ENCODE results near the gene SLC15A4.
"Not testable (repeated sequence)": the region's sequence is repeated elsewhere in the genome, so short reads cannot be mapped to it uniquely, and the experiment has no call there.

SLC15A4 gene

DNA sequence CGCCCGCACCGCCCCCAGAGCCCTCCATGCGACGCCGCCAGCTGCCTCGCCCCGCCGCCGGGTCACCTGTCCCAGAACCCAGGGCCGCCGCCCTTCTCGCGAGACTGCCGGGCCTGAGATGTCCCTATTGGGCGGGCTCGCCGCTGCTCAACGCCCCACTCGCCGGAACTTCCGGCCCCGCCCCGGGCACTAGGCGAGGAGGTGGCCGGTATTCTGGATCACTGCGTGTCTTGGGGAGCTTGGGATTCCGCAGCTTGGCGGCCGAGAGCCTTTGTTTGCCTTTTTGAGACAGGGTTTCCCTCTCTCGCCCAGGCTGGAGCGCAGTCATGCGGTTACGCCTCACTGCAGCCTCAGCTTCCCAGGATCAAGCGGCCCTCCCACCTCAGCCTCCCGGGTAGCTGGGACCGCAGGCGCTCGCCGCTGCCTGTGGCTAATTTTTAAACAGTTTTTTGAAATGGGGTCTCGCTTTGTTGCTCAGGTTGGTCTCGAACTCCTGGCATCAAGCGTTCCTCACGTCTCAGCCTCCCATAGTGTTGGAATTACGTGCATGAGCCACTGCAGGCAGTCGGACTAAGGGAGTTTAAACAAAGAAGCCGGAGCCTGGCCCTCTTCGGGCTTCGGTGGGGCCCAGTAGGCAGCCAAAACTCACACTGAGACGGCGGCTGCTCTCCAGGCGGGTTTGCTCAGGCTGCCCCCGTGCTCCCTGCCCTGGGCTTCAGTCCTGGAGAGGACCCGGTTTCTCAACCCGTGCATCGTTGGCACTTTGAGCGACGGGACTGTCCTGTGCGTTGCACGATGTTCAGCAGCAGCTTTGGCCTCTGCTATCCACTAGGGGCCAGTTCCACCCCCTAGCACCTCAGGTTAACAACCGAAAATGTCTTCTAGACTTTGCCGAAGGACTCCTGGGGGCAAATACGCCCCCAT lies at the start of gene SLC15A4:
TSS of gene SLC15A4 (minus strand) at position 43 of the 924 bp plus-strand sequence. CDS start at position 28, 15 bp downstream.
- peak; percentile 81 for DNase-seq

DNA sequence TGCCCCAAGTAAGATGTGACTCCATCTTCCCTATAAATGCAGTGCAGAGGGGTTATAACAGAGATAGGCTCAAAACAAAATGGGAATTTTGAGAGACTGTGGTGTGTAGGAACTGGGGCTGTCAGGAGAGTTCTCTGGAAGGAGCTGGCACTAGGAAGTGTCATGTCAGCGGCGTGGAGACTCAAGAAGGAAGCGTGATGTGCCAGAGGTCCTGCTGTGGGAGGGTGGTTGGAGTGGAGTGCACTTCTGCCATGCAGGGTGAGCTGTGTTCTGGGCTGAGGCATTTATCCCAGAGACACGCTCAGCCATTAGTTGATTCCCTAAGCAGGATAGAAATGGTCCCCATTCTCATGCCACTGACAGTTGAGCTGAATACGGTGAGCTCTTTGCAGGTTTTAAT lies 48.5 kb upstream of the SLC15A4 start:
- no peak for DNase-seq

DNA sequence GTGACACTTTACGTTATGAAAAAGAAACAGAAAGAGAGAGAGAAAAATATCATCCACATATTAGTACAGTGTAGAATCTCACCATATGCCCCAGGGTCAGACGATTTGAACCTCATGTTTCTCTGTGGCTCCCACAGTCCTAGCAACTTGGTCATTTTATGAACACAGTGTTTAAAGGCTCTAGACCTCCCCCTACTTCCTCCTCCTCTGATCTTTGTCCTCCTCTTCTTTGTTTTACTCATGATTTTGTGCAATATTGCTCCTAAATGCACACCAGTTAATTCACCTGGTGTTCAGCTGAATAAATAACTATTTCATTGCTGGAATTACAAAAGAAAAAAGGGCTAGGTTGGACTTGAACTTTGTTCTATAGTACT lies 47.7 kb upstream of the SLC15A4 start:
- no peak for DNase-seq

DNA sequence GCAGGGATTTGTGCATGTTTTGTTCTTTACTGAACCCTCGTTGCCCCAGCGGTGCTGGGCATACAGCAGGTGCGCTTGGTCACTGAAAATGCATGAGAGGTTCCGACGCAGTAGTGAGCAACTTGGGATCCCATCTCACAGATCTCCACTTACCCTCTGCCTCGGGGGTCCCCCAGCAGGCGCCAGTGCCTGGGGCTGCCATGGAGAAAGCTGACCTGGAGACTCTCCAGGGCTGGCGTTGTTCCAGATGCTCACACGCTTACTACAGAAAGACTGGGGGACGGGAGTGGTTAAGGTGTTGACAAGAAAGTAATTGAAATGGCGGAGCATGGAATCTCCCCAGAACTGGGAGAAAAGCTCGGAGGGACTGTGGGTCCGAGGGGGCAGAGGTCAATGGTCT lies 43.7 kb upstream of the SLC15A4 start:
- no peak for DNase-seq

DNA sequence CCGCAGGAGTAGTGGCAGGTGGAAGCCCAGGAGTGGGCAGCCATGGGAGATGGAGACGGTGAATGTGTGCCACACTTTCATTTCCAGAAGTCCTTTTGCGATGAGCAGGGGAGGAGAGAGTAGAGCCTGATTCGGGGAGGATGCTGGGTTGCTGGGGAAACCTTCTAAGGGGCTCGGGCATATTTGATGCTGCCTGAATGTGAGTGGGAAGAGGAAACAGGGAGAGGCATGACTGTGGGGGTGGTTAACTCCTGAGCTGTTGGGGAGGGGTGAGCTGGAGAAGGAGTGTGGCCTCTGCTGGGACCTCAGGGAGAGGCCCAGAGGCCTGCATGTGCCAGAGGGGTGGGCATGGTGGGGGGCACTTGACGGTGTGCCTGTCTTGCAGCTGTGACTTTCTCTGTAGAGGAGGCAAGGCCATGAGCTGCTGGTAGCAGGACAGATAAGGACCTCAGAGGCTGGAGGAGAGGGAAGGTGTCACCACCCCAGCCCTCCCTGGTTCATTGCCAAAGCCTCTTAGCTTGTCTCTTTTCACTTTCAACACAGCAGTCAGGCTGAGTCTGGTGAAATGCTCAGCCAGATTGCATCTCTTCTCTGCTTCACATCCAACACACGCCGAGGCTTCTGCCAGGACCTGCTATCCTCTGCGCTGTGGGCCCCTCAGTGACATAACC lies 40.9 kb upstream of the SLC15A4 start:
- DNase-seq, result no peak

DNA sequence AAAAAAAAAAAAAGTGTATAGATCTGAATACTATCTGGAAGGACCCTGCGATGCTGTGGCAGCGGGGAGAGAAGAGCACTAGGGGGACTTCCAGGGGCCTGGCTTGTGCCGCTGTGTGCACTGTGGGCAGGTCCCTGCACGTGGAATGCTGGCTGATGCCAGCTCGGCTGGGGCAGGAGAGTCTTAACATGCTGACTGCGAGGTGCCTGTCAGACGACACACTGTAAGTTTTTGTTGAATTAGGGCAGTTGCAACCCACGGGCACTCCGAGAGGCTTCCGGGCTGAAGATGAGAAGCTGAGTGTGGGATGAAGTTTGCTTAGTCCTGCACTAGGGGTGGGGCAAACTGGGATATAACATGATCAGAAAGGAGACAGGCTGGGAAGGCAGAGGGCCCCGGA lies 40.2 kb upstream of the SLC15A4 start:
- DNase-seq, result no peak

DNA sequence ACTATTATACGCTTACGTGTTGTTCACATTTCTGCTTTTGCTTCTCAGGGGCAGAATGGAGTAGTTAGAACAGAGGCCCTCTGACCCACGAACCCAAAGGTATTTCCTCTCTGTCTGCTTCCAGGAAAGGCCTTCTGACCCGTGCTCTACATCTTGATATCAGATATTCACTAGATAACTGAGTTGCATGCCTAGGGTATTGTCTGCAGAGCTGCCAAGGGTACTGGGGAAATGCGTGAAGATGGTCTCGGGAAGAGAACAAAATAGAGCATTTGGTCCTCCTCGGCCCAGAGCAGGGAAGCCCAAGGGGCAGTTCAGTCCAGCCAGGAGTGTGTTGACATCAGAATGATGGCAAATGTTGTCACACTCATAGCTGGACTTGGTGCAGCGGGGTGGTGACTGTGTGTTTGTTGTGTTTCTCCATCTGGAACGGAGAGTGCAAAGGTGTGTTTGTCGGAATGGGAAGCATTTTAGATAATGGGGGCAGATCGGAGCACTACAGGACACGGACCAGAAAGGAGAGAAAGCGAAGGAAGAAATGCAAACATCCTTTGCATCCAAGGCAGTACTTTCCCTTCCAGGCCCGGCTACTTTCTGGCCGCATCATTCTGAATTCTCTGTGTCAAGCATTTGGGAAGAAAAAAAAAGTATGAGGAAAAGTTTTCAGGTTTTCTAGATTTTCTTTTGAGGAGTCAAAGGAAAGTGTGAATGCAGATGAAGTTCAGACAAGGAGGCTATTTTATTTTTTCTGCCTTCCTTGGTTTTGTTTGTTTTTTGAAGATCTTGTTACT lies 37.7 kb upstream of the SLC15A4 start:
- DNase-seq, result no peak

DNA sequence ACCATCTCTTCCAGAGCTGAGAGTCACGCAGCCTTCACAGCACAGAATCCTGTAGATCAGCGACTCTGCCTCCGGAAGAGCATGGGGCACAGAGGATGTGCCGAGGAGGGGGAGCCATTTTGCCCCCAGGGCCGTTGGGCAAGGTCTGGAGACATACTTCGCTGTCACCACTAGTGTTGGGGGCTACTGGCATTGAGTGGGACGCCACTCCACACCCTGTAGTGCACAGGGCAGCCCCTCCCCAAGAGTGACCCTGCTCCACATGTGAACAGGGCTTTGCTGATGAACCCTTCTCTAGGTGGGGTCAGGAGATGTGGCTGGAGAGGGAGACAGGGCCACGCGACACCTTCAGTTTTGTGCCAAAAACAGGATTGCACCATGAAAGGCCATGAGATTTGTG lies 35.6 kb upstream of the SLC15A4 start:
- DNase-seq, result no peak

DNA sequence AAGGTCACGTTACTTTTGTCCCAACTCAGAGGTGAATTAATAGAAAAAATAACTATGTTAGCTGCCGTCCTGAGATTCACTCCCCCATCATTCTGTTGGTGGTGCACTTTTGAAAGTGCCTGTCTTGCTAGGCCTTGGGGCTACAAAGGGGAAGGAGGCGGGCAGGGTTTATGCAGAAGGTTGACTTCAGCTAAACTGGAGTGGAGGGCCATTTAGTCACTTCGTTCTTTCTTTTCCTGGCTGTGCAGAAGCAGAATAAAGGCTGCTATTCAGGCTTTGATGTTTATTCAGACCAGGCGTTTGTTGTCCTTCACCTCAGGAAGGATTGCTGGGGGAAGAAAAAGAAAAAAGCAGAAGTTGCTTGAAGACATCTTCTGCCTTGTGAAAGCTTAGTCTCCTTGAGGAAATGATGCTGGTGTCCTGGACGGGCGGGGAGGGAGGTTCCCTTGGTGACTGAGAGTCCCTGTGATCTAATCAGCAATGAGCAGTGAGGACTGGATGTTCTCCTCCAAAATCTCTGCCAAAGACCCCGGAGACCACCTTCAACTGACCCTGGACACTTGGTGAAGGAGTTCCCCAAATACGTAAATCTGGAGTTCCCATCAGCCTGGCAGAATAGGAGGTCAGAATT lies 33.5 kb upstream of the SLC15A4 start:
- DNase-seq, result no peak

DNA sequence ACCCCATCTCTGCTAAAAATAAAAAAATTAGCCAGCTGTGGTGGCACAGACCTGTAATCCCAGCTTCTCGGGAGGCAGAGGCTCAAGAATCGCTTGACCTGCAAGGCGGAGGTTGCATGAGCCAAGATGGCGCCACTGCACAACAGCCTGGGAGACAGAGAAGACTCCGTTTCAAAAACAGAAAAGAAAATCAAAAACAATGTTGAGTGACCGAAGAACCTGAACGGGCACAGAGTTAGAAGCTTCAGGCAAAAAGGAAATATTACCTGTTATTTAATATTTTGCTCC lies 33.0 kb upstream of the SLC15A4 start:
- DNase-seq, result no peak

DNA sequence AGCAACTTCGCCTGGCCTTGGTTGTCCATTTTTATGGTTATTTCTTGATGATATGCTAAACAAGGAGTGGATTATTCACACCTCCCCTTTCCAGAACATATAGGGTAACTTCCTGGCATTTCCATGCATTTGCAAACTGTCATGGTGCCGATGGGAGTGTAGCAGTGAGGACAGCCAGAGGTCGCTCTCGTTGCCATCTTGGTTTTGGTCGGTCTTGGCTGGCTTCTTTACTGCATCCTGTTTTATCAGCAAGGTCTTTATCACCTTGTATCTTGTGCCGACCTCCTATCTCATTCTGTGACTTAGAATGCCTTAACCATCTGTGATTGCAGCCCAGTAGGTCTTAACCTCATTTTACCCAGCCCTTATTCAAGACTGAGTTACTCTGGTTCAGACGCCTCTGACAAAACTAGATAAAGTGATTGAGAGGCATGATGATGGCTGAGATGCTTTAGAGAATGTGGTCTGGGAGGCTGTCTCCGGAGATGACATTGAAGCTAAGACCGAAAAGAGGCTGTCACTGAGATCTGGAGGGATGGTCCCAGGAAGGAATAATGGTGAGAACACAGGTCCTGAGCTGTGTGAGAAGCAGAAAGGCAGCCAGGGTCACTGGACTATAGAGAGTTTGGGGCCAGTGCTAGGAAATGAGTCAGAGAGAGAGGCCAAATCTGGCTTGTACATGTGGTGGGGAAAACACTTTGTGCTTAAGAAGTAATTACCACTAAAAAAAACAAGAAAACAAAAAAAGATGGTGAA lies 32.5 kb upstream of the SLC15A4 start:
- no peak for DNase-seq

DNA sequence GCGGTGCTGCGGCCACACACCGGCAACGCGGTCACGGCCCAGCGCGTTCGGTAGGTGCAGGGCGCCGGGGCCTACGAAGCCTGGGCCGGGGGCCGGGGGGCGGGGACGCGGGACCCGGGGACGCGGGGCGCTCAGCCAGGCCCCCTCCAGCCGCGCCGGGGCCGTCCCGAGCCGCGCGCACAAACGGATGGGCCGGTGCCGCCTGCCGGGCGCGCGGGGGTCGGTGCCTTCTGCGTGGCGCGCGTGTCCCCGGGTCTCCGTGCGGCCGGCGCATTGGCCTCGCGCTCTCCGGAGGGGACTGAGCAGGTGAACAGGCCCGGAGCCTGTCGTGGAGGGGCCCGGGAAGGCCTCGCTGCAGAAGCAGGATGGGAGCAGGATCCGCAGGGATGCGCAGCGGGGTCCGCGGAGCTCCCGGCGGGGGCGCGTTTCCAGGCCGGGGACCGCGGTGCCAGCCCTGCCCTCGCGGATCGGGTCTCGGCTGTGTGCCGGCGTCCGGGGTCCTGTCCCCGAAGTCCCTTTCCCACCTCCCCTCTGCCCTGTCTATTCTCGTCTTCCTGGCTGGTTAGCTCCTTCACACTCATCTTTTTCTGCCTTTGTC lies 29.9 kb upstream of the SLC15A4 start:
- DNase-seq, result no peak

DNA sequence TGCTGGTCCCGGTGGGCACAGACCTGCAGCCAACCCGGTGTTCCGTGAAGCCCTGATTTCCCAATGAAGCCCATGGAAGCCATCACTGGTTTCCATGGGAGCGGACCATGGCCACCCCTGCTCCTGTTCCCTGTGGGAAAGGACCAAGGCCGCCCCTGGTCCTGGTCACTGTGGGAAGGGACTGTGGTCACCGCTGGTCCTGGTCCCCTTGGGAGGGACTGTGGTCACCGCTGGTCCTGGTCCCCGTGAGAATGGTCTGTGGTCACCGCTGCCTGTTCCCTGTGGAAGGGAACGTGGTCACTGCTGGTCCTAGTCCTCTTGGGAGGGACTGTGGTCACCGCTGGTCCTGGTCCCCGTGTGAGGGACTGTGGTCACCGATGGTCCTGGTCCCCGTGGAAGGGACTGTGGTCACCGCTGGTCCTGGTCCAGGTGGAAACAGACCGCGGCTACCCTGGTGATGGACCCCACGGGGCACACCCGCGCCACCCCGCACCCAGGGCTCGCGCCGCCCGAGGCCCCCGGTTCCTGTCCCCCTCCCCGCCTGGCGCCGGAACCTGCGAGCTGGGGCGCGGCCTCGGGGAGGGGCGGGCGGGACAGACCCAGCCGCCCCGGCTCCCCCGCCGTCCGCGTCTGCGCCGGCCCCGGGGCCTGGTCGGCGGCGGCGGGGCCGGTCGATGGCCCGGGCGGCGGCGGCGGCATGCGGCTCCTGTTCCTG lies 29.3 kb upstream of the SLC15A4 start, which contains the start of gene GLT1D1:
TSS of gene GLT1D1 (plus strand) at position 594 of the 715 bp plus-strand sequence. CDS start at position 698, 104 bp downstream.
- no peak for DNase-seq

DNA sequence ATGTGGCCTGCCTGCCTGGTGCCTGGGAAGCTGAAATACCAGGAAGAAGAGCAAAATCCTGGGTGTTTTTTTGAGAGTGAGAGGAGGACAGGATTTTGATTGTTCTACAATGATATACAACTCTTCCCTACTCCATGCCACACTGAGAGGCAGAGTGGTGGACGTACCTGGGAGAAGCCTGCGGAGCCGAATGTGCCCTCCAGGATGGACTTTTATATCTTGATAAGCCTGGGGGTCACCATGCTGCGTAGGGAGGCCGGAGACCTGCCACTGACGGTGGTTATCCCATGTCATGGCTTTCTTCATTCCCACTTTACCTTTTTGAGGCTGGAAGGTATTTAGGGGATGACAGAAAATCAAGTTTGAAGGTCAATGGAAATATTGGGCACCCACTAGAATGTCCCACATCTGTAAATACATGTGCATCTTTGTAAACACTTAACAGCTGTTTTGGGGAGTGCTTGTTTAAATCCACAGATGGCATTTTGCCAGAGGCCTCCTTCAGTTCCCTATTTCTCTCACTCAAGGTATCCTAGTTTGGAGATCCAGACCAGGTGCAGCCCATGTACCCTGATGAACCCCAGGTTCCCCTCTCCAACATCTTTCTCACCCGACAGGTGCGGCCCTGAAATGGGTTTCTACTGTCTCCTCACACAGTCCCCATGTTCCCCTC lies 28.4 kb upstream of the SLC15A4 start:
- no peak for DNase-seq

DNA sequence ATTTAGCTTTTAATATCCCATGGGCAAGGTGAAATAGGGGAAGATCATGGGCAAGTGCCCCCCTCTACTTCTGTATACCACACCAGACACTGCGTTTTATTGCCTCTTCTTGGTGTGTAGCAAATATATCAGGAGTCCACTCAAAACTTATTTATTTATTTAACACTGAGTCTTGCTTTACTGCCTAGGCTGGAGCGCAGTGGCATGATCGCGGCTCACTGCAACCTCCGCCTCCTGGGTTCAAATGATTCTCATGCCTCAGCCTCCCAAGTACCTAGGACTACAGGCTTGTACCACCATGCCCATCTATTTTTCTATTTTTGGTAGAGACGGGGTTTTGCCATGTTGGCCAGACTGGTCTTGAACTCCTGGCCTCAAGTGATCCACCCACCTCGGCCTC lies 27.7 kb upstream of the SLC15A4 start:
- not testable (repeated sequence) for DNase-seq

DNA sequence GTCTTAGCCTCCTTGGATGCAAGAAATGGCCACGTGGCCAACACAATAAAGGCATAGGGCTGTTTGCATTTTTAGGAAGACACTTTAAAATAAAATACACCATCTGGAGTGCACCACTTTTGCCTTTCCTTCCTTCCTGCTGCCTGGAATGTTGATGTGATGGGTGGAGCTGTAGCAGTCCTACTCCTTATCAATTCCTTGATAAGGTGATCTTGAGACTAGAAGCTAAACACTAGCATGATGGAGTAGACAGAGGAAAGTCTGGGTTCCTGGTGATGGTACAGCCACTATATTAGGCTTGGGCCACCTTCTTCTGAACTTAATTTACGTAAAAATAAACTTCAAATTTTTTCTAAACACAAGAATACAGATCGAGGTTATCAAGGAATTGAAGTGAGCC lies 26.6 kb upstream of the SLC15A4 start:
- no peak for DNase-seq

DNA sequence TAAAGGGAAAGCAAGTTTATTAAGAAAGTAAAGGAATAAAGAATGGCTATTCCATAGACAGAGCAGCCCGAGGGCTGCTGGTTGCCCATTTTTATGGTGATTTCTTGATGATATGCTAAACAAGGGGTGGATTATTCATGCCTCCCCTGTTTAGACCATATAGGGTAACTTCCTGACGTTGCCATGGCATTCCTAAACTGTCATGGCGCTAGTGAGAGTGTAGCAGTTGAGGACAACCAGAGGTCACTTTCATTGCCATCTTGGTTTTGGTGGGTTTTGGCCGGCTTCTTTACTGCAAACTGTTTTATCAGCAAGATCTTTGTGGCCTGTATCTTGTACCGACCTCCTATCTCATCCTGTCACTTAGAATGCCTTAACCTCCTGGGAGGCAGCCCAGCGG lies 26.0 kb upstream of the SLC15A4 start:
- DNase-seq, result not testable (repeated sequence)

DNA sequence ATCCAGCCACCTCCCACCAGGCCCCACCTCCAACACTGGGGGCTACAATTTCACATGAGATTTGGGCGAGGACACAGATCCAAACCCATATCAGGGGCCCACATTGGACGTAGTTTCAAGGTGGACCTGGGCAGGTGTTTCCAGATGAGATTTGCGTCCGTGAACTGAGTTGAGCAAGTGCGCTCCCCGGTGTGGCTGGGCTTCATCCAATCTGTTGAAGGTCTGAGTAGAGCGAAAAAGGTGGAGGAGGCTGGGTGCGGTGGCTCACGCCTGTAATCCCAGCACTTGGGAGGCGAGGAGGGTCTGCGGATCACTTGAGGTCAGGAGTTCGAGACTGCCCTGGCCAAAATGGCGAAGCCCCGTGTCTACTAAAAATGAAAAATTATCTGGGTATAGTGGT lies 24.6 kb upstream of the SLC15A4 start:
- DNase-seq, result no peak

DNA sequence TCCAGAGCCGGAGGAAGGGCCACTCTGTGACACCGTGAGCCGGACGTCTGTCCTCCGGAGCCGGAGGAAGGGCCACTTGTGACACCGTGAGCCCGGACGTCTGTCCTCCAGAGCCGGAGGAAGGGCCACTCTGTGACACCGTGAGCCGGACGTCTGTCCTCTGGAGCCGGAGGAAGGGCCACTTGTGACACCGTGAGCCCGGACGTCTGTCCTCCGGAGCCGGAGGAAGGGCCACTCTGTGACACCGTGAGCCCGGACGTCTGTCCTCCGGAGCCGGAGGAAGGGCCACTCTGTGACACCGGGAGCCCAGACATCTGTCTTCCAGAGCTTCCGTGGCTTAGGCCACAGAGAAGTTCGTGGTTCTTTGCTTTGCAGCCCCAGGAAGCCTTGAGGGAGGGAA lies 22.9 kb upstream of the SLC15A4 start:
- not testable (repeated sequence) for DNase-seq

DNA sequence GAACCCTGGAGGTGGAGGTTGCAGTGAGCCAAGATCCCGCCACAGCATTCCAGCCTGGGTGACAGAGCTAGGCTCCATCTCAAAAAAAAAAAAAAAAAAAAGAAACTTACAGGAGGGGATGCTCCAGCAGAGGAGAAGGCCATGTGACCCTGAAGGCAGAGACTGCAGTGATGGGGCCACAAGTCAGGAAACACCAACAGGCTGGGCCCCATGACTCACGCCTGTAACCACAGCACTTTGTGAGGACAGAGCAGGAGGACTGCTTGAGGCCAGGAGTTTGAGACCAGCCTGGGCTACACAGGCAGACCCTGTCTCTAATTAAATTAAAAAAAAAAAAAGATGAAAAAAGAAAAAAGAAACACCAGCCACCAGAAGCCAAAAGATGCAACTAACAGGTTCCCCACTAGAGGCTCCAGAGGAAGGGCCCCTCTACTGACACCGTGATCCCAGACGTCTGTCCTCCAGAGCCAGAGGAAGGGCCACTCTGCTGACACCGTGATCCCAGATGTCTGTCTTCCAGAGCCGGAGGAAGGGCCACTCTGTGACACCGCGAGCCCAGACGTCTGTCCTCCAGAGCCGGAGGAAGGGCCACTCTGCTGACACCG lies 20.4 kb upstream of the SLC15A4 start:
- peak; percentile 7 for DNase-seq
